ENCODE results near the gene IFI27L1.

GRCh38 chr14:94034886-94035285 is 46.2 kb upstream of the IFI27L1 start:
- TF ChIP-seq CTCF (optimal IDR thresholded peaks at IDR 0.05 in 1 of 3, IDR thresholded peaks at IDR 0.05 in 1 of 3, conservative IDR thresholded peaks at IDR 0.05 in 1 of 3; ENCODE audit: extremely low read depth in 1 of 3, insufficient read depth in 2 of 3, low read length in 3 of 3) (no peak), EZH2 (IDR thresholded peaks at IDR 0.05; ENCODE audit: low read length) (no peak)

All from keratinocyte (primary cell).